Neural progenitor cell (in vitro differentiated cells): ENCODE results near the gene CEBPE. TPM values are rescaled to one million over a fixed set of nuclear protein-coding genes. Genes with fewer than 3 reads are reported as not detected.

Experiments used
- DNase-seq: peaks from one replicate; pipeline ENCODE4 v3.0.0-alpha.2; 2016; ENCODE audit warnings: low spot score
- H2AFZ ChIP-seq: fragments of 200-600 bp; sonication (generic); replicated peaks from 2 replicates; pipeline ENCODE4 v1.6.1; 2016; ENCODE audit warnings: antibody characterized with exemption
- H3F3A ChIP-seq: fragments of 200-600 bp; sonication (generic); 2 replicates; pipeline ENCODE4 v1.6.1; 2016; ENCODE audit warnings: antibody characterized with exemption, low read depth
- H3K27ac ChIP-seq: fragments of 200-600 bp; sonication (generic); 2 replicates; pipeline ENCODE4 v1.5.1; 2016; ENCODE audit warnings: mild to moderate bottlenecking
- H3K27me3 ChIP-seq: fragments of 200-600 bp; sonication (generic); 2 replicates; pipeline ENCODE4 v1.6.1; 2016; ENCODE audit warnings: mild to moderate bottlenecking, moderate library complexity
- H3K36me3 ChIP-seq: fragments of 200-600 bp; sonication (generic); 2 replicates; pipeline ENCODE4 v1.5.1; 2016
- H3K4me1 ChIP-seq: fragments of 200-600 bp; sonication (generic); 2 replicates; pipeline ENCODE4 v1.6.1; 2016; ENCODE audit warnings: mixed run types
- H3K4me2 ChIP-seq: fragments of 200-600 bp; sonication (generic); 2 replicates; pipeline ENCODE4 v1.6.1; 2016
- H3K4me3 ChIP-seq: fragments of 200-600 bp; sonication (generic); 2 replicates; pipeline ENCODE4 v1.5.1; 2016
- H3K79me2 ChIP-seq: fragments of 200-600 bp; sonication (generic); 2 replicates; pipeline ENCODE4 v1.6.1; 2016; ENCODE audit warnings: low read depth
- H3K9ac ChIP-seq: fragments of 200-600 bp; sonication (generic); 2 replicates; pipeline ENCODE4 v1.6.1; 2016
- H3K9me3 ChIP-seq: fragments of 200-600 bp; sonication (generic); 2 replicates; pipeline ENCODE4 v1.5.1; 2016; ENCODE audit warnings: low read depth
- H4K20me1 ChIP-seq: fragments of 200-600 bp; sonication (generic); 2 replicates; pipeline ENCODE4 v1.6.1; 2016; ENCODE audit warnings: low read depth
- H3K27ac Mint-ChIP-seq: 3 replicates; pipeline ENCODE4 v1.8.0; 2021; ENCODE audit warnings: mixed read lengths
- H3K27me3 Mint-ChIP-seq: 2 replicates; pipeline ENCODE4 v1.8.0; 2022; ENCODE audit warnings: low read depth, mild to moderate bottlenecking, inconsistent platforms, moderate library complexity, mixed read lengths; ENCODE audit not compliant: insufficient read depth
- H3K36me3 Mint-ChIP-seq: 3 replicates; pipeline ENCODE4 v1.8.0; 2021; ENCODE audit warnings: mixed read lengths
- H3K4me1 Mint-ChIP-seq: 3 replicates; pipeline ENCODE4 v1.8.0; 2021; ENCODE audit warnings: mixed read lengths
- H3K4me3 Mint-ChIP-seq: 3 replicates; pipeline ENCODE4 v1.8.0; 2021; ENCODE audit warnings: mild to moderate bottlenecking, moderate library complexity, mixed read lengths
- H3K9me3 Mint-ChIP-seq: 3 replicates; pipeline ENCODE4 v1.8.0; 2020; ENCODE audit warnings: mixed read lengths
- EZH2 ChIP-seq: fragments of 200-600 bp; sonication (generic); IDR thresholded peaks from 2 replicates; pipeline ENCODE4 v1.6.1; 2017; ENCODE audit warnings: antibody characterized with exemption, mild to moderate bottlenecking, moderate library complexity
- EZH2phosphoT487 ChIP-seq: fragments of 200-600 bp; sonication (generic); IDR thresholded peaks from 2 replicates; pipeline ENCODE4 v1.6.1; 2017; ENCODE audit warnings: antibody characterized with exemption
- total RNA-seq: library from RNA; depleted of rRNA; stranded (reverse); fragments of >200 nt; gene quantifications from 2 replicates; pipeline ENCODE4 v1.2.3, GENCODE V29; 2015; ENCODE audit warnings: low replicate concordance
- TF ChIP-seq, protein P1 (sequence below): fragments of 200-600 bp; sonication (generic); IDR thresholded peaks from 2 replicates; pipeline ENCODE4 v1.5.1; 2017; ENCODE audit warnings: antibody characterized with exemption, mild to moderate bottlenecking

CEBPE gene
- total RNA-seq, 1 donor from 2014 or later: not detected

- no peaks in the 10 kb centered on the region for H3K4me1 Mint-ChIP-seq
- H3K27me3 Mint-ChIP-seq: no peaks in the 10 kb centered on the region
- no peak overlapping the region for H3K4me3 ChIP-seq
- peaks cover 47% of the 10 kb centered on the region for H4K20me1 ChIP-seq
- no peak overlapping the region for H3K4me3 Mint-ChIP-seq
- no peaks in the 10 kb centered on the region for H3K27me3 ChIP-seq
- peaks cover 16% of the 10 kb centered on the region for H3F3A ChIP-seq
- H3K4me1 ChIP-seq: no peaks in the 10 kb centered on the region
- no peak overlapping the region for H3K27ac ChIP-seq
- no peak for TF ChIP-seq EZH2
- no peak for TF ChIP-seq EZH2phosphoT487
- TF ChIP-seq, protein P1, sequence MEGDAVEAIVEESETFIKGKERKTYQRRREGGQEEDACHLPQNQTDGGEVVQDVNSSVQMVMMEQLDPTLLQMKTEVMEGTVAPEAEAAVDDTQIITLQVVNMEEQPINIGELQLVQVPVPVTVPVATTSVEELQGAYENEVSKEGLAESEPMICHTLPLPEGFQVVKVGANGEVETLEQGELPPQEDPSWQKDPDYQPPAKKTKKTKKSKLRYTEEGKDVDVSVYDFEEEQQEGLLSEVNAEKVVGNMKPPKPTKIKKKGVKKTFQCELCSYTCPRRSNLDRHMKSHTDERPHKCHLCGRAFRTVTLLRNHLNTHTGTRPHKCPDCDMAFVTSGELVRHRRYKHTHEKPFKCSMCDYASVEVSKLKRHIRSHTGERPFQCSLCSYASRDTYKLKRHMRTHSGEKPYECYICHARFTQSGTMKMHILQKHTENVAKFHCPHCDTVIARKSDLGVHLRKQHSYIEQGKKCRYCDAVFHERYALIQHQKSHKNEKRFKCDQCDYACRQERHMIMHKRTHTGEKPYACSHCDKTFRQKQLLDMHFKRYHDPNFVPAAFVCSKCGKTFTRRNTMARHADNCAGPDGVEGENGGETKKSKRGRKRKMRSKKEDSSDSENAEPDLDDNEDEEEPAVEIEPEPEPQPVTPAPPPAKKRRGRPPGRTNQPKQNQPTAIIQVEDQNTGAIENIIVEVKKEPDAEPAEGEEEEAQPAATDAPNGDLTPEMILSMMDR: no peak
- DNase-seq: no peak
- no peak overlapping the region for H2AFZ ChIP-seq
- peaks cover 67% of the 10 kb centered on the region for H3K79me2 ChIP-seq
- H3K9me3 Mint-ChIP-seq: no peaks in the 10 kb centered on the region
- no peak overlapping the region for H3K27ac Mint-ChIP-seq
- peaks cover 17% of the 10 kb centered on the region for H3K36me3 Mint-ChIP-seq
- H3K36me3 ChIP-seq: peaks cover 51% of the 10 kb centered on the region
- no peaks in the 10 kb centered on the region for H3K9me3 ChIP-seq
- no peak overlapping the region for H3K4me2 ChIP-seq
- no peak overlapping the region for H3K9ac ChIP-seq
Measured at GRCh38 chr14:23086565-23086964, 32.5 kb downstream of the CEBPE start.

- H3K27ac Mint-ChIP-seq: no peak overlapping the region
- no peak for TF ChIP-seq EZH2
- Histone ChIP-seq H3K4me1 (no peaks in the 10 kb centered on the region), H3K4me3 (no peak overlapping the region), H3K9ac (no peak overlapping the region), H3K79me2 (peaks cover 56% of the 10 kb centered on the region), H3K27ac (no peak overlapping the region), H3F3A (peaks cover 25% of the 10 kb centered on the region), H3K27me3 (no peaks in the 10 kb centered on the region), H3K9me3 (no peaks in the 10 kb centered on the region), H3K36me3 (peaks cover 61% of the 10 kb centered on the region), H4K20me1 (peaks cover 37% of the 10 kb centered on the region), H2AFZ (no peak overlapping the region), H3K4me2 (no peak overlapping the region)
- no peaks in the 10 kb centered on the region for H3K4me1 Mint-ChIP-seq
- H3K9me3 Mint-ChIP-seq: no peaks in the 10 kb centered on the region
- DNase-seq: no peak
- H3K36me3 Mint-ChIP-seq: peaks cover 18% of the 10 kb centered on the region
- no peaks in the 10 kb centered on the region for H3K27me3 Mint-ChIP-seq
- H3K4me3 Mint-ChIP-seq: no peak overlapping the region
Measured at GRCh38 chr14:23085458-23085857, 33.6 kb downstream of the CEBPE start.

- peaks cover 31% of the 10 kb centered on the region for H3K36me3 Mint-ChIP-seq
- no peak overlapping the region for H3K9ac ChIP-seq
- H3K27ac Mint-ChIP-seq: no peak overlapping the region
- no peak overlapping the region for H3K27ac ChIP-seq
- DNase-seq: no peak
- H3K4me3 ChIP-seq: no peak overlapping the region
- H4K20me1 ChIP-seq: peaks cover 21% of the 10 kb centered on the region
- H3F3A ChIP-seq: peaks cover 57% of the 10 kb centered on the region
- H3K27me3 ChIP-seq: no peaks in the 10 kb centered on the region
- H3K27me3 Mint-ChIP-seq: no peaks in the 10 kb centered on the region
- H3K9me3 ChIP-seq: no peaks in the 10 kb centered on the region
- no peaks in the 10 kb centered on the region for H3K4me1 Mint-ChIP-seq
- peaks cover 47% of the 10 kb centered on the region for H3K36me3 ChIP-seq
- H3K4me3 Mint-ChIP-seq: no peak overlapping the region
- TF ChIP-seq, protein P1: no peak
- TF ChIP-seq EZH2 (no peak), EZH2phosphoT487 (no peak)
- H3K4me1 ChIP-seq: no peaks in the 10 kb centered on the region
- no peak overlapping the region for H2AFZ ChIP-seq
- H3K79me2 ChIP-seq: peaks cover 32% of the 10 kb centered on the region
- no peak overlapping the region for H3K4me2 ChIP-seq
- H3K9me3 Mint-ChIP-seq: no peaks in the 10 kb centered on the region
Measured at GRCh38 chr14:23080474-23080873, 38.6 kb downstream of the CEBPE start.

DNA sequence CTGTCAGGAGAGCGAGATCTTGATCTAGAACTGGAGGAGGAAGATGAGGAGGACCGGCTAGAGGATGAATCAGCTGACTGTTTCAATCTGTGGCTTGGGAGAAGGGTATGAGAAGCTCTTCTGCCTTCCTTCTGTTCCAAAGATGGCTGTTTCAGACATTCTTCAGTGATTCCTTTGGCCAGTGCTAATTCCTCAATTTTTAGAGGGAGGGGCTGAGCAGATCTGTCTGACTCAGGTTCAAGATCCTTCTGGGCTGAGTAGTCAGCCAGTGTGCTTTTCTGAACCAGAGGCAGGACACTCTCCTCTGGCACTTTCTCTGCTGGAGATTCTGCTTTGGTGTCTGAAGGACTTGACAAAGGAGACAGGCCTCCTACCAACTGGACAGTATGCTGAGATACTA is 39.3 kb downstream of the CEBPE start:
- Histone ChIP-seq H3K4me2 (no peak overlapping the region), H3K79me2 (peaks cover 33% of the 10 kb centered on the region), H3K36me3 (peaks cover 44% of the 10 kb centered on the region), H3K9me3 (no peaks in the 10 kb centered on the region), H3K9ac (no peak overlapping the region), H3F3A (peaks cover 58% of the 10 kb centered on the region), H3K27me3 (no peaks in the 10 kb centered on the region), H4K20me1 (peaks cover 14% of the 10 kb centered on the region), H3K4me1 (no peaks in the 10 kb centered on the region), H3K4me3 (no peak overlapping the region), H3K27ac (no peak overlapping the region), H2AFZ (no peak overlapping the region)
- no peak for DNase-seq
- Mint-ChIP-seq H3K27me3 (no peaks in the 10 kb centered on the region), H3K9me3 (no peaks in the 10 kb centered on the region), H3K27ac (no peak overlapping the region), H3K36me3 (peaks cover 32% of the 10 kb centered on the region), H3K4me3 (no peak overlapping the region), H3K4me1 (no peaks in the 10 kb centered on the region)
- TF ChIP-seq, protein P1: no peak
